IMR-90 (cell line): ENCODE results near the gene ZBTB44. TPM values are rescaled to one million over a fixed set of nuclear protein-coding genes. Genes with fewer than 3 reads are reported as not detected.

Source experiments
- ATAC-seq: fragments of 200-7000 bp; cut with Tn5 transposase; 2 replicates; pipeline ENCODE4 v1.9.1; 2020; ENCODE audit warnings: low read depth, mild to moderate bottlenecking, moderate library complexity
- BruUV-seq: library from RNA; stranded (reverse); fragments of 400-500 nt; replicated peaks from 2 replicates; lab custom pipeline; 2021; lab: Mats Ljungman, UMichigan
- CTCF ChIA-PET: fragments of 300-600 bp; formaldehyde crosslinking; extraction: SDS; loops from one replicate; lab custom pipeline; 2021; ENCODE audit warnings: antibody characterized with exemption; lab: Yijun Ruan, JAX
- POLR2A ChIA-PET: fragments of 300-600 bp; sonication (Branson Sonifier 250); formaldehyde crosslinking; loops from one replicate; lab custom pipeline; 2022; ENCODE audit warnings: antibody characterized with exemption; ENCODE audit not compliant: unreplicated experiment; lab: Charles Lee
- DNase-seq: peaks from one replicate; pipeline ENCODE4 v3.0.0; 2013
- H2AFZ ChIP-seq: replicated peaks from 2 replicates; pipeline ENCODE3; 2013; ENCODE audit warnings: low read length, mild to moderate bottlenecking; ENCODE audit not compliant: poor library complexity
- H2AK5ac ChIP-seq: 2 replicates; pipeline ENCODE4 v1.6.1; 2013; ENCODE audit warnings: low read depth, low read length, inconsistent platforms
- H2AK9ac ChIP-seq: replicated peaks from 2 replicates; pipeline ENCODE3; 2013; ENCODE audit warnings: mild to moderate bottlenecking, low read depth, low read length, moderate library complexity; ENCODE audit not compliant: poor library complexity
- H2BK120ac ChIP-seq: 2 replicates; pipeline ENCODE4 v1.6.1; 2013; ENCODE audit warnings: low read depth, low read length, inconsistent platforms
- H2BK15ac ChIP-seq: 3 replicates; pipeline ENCODE4 v1.6.1; 2013; ENCODE audit warnings: low read depth, low read length, inconsistent platforms
- H2BK20ac ChIP-seq: 2 replicates; pipeline ENCODE4 v1.6.1; 2013; ENCODE audit warnings: low read depth, mild to moderate bottlenecking, inconsistent platforms, low read length, moderate library complexity
- H2BK5ac ChIP-seq: 2 replicates; pipeline ENCODE4 v1.6.1; 2013; ENCODE audit warnings: mild to moderate bottlenecking, low read depth, low read length, inconsistent platforms; ENCODE audit not compliant: poor library complexity, severe bottlenecking
- H3K14ac ChIP-seq: replicated peaks from 2 replicates; pipeline ENCODE4 v1.6.1; 2013; ENCODE audit warnings: low read depth, low read length, inconsistent platforms
- H3K18ac ChIP-seq: 2 replicates; pipeline ENCODE4 v1.6.1; 2013; ENCODE audit warnings: low read depth, low read length, control low read depth
- H3K23ac ChIP-seq: 2 replicates; pipeline ENCODE4 v1.6.1; 2013; ENCODE audit warnings: low read depth, low read length, inconsistent platforms
- H3K27ac ChIP-seq: 2 replicates; pipeline ENCODE4 v1.5.1; 2013; ENCODE audit warnings: mild to moderate bottlenecking, control low read depth, low read length; ENCODE audit not compliant: insufficient read depth
- H3K27me3 ChIP-seq: 2 replicates; pipeline ENCODE4 v1.6.1; 2013; ENCODE audit warnings: low read length; ENCODE audit not compliant: control insufficient read depth, insufficient read depth
- H3K36me3 ChIP-seq: 2 replicates; pipeline ENCODE4 v1.6.1; 2013; ENCODE audit warnings: low read length, mixed read lengths; ENCODE audit not compliant: control insufficient read depth, insufficient read depth
- H3K4ac ChIP-seq: 2 replicates; pipeline ENCODE4 v1.6.1; 2013; ENCODE audit warnings: low read depth, low read length, inconsistent platforms
- H3K4me1 ChIP-seq: 2 replicates; pipeline ENCODE4 v1.6.1; 2013; ENCODE audit warnings: low read length, mixed read lengths; ENCODE audit not compliant: control insufficient read depth, insufficient read depth
- H3K4me2 ChIP-seq: 2 replicates; pipeline ENCODE4 v1.6.1; 2013; ENCODE audit warnings: low read depth, mild to moderate bottlenecking, control low read depth, low read length, moderate library complexity
- H3K4me3 ChIP-seq: 2 replicates; pipeline ENCODE4 v1.5.1; 2013; ENCODE audit warnings: low read depth, mild to moderate bottlenecking, control low read depth, low read length, moderate library complexity; ENCODE audit not compliant: insufficient read depth
- H3K56ac ChIP-seq: 2 replicates; pipeline ENCODE4 v1.6.1; 2013; ENCODE audit warnings: low read length, inconsistent platforms; ENCODE audit not compliant: insufficient read depth; ENCODE audit errors: extremely low read depth
- H3K79me1 ChIP-seq, 2 experiments: 2 replicates each; pipeline ENCODE4 v1.6.1; 2013; ENCODE audit warnings: low read length in 2 of 2, inconsistent platforms in 1 of 2, low read depth in 1 of 2
- H3K9ac ChIP-seq: 2 replicates; pipeline ENCODE4 v1.6.1; 2013; ENCODE audit warnings: low read depth, low read length, control low read depth
- H3K9me1 ChIP-seq: 2 replicates; pipeline ENCODE4 v1.6.1; 2013; ENCODE audit warnings: low read length, inconsistent platforms; ENCODE audit not compliant: insufficient read depth
- H3K9me3 ChIP-seq: 2 replicates; pipeline ENCODE4 v1.6.1; 2013; ENCODE audit warnings: low read length; ENCODE audit not compliant: control insufficient read depth, insufficient read depth
- H4K20me1 ChIP-seq: 2 replicates; pipeline ENCODE4 v1.6.1; 2013; ENCODE audit warnings: low read length, inconsistent platforms; ENCODE audit not compliant: insufficient read depth
- H4K5ac ChIP-seq: 2 replicates; pipeline ENCODE4 v1.6.1; 2013; ENCODE audit warnings: mild to moderate bottlenecking, low read depth, low read length, control low read depth
- H4K8ac ChIP-seq, 2 experiments: 2 replicates each; pipeline ENCODE4 v1.6.1; 2013; ENCODE audit warnings: low read depth in 2 of 2, low read length in 2 of 2, control low read depth in 1 of 2, inconsistent platforms in 1 of 2
- H4K91ac ChIP-seq: 2 replicates; pipeline ENCODE4 v1.6.1; 2013; ENCODE audit warnings: low read depth, low read length, inconsistent platforms; ENCODE audit not compliant: insufficient read depth
- CEBPB ChIP-seq: IDR thresholded peaks from 2 replicates; pipeline ENCODE4 v1.6.1; 2012; ENCODE audit warnings: low read depth, low read length, improper control_type of control experiment
- FOS ChIP-seq: fragments of 150-350 bp; IDR thresholded peaks from 2 replicates; pipeline ENCODE4 v1.6.1; 2016; ENCODE audit warnings: low read depth, low read length
- WGBS, 2 experiments: methylation state at CpG; one replicate each; pipeline versions ENCODE4 v1.1.5 to v1.1.7; 2013; ENCODE audit warnings: missing lambda C conversion rate in 2 of 2; ENCODE audit not compliant: insufficient read length in 1 of 2; ENCODE audit errors: extremely low coverage in 2 of 2; 5-methylcytosine and 5-hydroxymethylcytosine counted together
- dilution Hi-C: fragments of 300-500 bp; cut with HindIII; formaldehyde crosslinking; loops from one replicate; pipeline ENCODE4 v1.14.3; 2018; ENCODE audit warnings: low sequenced_read_pairs; ENCODE audit not compliant: unreplicated experiment
- in situ Hi-C: fragments of 300-500 bp; cut with MboI; formaldehyde crosslinking; loops from 3 replicates; pipeline ENCODE4 v1.14.3; 2019; ENCODE audit warnings: low sequenced_read_pairs, inconsistent platforms, mixed read lengths
- intact Hi-C: fragments of 100-400 bp; cut with micrococcal nuclease; formaldehyde crosslinking; loops from 2 replicates; pipeline ENCODE4 v1.10.0; 2022
- polyA plus RNA-seq, 3 experiments: library from polyadenylated mRNA; depleted of rRNA; stranded (reverse); fragments of >200 nt; gene quantifications; 2 replicates each; pipeline ENCODE4 v1.2.3, GENCODE V29; 2012; ENCODE audit warnings: low replicate concordance in 1 of 3
- total RNA-seq: library from RNA; depleted of rRNA; stranded (reverse); fragments of >200 nt; gene quantifications from 2 replicates; pipeline ENCODE4 v1.2.3, GENCODE V29; 2012

ZBTB44 gene
- total and polyA plus RNA-seq, 2 of the 4 experiments (the other 2 are of a cell fraction) = 6.9 to 23.3 TPM

DNA sequence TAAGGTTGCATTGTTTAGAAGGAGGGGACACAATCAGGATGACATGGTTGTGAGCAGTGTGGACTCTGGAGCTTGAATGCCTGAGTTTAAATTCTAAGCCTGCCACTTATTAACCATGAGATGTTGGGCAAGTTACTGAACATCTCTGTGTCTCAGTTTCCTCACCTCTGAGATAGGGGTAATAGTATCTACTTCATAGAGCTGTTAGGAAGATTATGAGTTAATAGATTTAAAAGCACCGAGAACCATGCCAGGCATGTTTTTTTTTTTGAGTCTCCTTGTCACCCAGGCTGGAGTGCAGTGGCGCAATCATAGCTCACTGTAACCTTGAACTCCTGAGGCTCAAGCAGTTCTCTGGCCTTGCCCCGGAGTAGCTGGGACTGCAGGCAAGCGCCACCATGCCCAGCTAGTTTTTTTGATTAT lies 121.9 kb downstream of the ZBTB44 start:
- no peak overlapping the region for H3K4me2 ChIP-seq
- DNase-seq = no peak
- H3K27ac ChIP-seq = no peak overlapping the region
- H3K23ac ChIP-seq = no peak overlapping the region
- no peak overlapping the region for H4K91ac ChIP-seq
- no peak overlapping the region for H2BK20ac ChIP-seq
- H3K27me3 ChIP-seq = peaks cover 12% of the 10 kb centered on the region
- H2BK120ac ChIP-seq = no peak overlapping the region
- no peaks in the 10 kb centered on the region for H3K36me3 ChIP-seq
- no peaks in the 10 kb centered on the region for H3K9me3 ChIP-seq
- no peak overlapping the region for H2AK9ac ChIP-seq
- H2AK5ac ChIP-seq = no peak overlapping the region
- no TSS peak for BruUV-seq
- no peak for ATAC-seq
- no CpG with 5 or more reads among the region's 4 CpGs for WGBS, 2 experiments
- H3K9me1 ChIP-seq = no peaks in the 10 kb centered on the region
- no peak overlapping the region for H3K9ac ChIP-seq
- H3K14ac ChIP-seq = no peak overlapping the region
- H3K4me3 ChIP-seq = no peak overlapping the region
- H3K79me1 ChIP-seq = no peaks in the 10 kb centered on the region
- ChIA-PET POLR2A (no interaction called here), CTCF (no interaction called here)
- intact Hi-C loops (no loop called here), dilution Hi-C loops (no loop called here), in situ Hi-C loops (no loop called here)
- peak; percentile 28; the same call in 1 of the 2 replicates for TF ChIP-seq CEBPB
- no peak for TF ChIP-seq FOS
- H3K4me1 ChIP-seq = no peaks in the 10 kb centered on the region
- no peak overlapping the region for H4K8ac ChIP-seq
- no peaks in the 10 kb centered on the region for H4K20me1 ChIP-seq
- no peak overlapping the region for H3K4ac ChIP-seq
- H2AFZ ChIP-seq = no peak overlapping the region
- H3K18ac ChIP-seq = no peak overlapping the region
- no peak overlapping the region for H4K5ac ChIP-seq
- no peak overlapping the region for H2BK15ac ChIP-seq
- H3K56ac ChIP-seq = no peak overlapping the region
- H2BK5ac ChIP-seq = no peak overlapping the region
